ENCODE data around the gene POU2F3.
A peak's percentile ranks its signal among the peaks of the same experiment; 100 is the strongest.

Gene POU2F3

DNA sequence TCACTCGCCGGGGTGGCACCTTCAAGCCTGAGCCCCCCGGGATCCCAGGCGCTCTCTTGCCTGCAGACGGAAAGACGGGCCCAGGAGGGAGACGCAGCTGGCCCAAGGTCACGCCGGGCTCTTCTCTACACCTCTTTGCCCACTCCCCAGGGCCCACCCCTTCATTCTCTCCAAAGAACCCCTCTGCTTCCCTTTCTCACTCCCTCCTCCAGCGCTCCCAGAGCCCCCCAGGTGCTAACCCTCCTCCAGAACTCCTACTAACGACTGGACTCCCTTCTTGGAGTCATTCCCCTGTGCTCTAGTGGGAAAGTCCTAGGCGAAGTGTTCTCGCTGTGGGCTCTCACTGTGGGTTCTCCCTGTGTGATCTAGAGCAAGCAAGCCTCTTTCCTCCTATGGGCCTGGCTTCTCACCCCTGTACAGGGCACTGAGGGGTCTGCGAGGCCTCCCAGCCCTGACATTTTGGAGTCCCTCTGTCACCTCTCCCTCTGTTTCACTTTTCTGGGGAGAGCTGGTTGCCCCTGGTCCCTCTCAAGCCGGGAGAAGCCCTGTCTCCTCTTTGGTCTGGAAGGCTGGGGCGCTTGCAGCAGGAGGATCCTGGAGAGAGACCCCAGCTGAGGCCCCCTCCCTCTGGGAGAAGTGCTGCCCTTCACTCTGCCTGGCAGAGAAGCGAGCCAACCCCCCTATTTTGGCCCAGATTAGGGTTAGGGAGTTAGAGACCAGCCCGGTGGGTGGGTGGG, 28.2 kb upstream of the POU2F3 start:
- no peak for DNase-seq

DNA sequence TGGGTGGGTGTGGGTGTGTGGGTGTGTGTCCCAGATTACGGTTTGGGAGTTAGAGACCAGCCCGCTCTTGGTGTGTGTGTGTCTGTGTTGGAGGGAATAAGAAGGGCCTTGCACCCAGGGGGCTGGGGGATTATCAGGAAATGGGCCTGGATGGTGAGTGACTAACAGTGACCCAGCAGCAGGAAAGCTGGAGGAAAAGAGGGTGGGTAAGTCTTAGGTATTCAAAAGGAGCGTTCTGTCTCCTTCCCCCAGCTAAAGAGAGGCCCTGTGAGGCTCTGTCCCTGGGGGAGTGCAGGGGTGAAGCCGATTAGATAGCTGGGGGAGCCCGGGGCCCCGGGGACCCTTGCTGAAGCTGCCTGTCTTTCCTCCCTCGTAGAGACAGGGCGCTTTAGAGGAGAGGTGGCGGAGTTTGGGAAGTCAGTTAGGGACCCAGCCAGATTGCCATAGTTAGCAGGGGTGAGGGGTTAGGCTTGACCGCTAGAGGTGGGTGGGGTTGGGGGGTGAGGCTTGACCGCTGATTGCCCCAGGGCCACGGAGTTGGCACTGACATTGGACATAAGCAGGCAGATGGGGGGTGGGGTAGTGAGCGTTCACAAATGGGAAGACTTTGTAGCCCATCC, 27.6 kb upstream of the POU2F3 start:
- DNase-seq = no peak

DNA sequence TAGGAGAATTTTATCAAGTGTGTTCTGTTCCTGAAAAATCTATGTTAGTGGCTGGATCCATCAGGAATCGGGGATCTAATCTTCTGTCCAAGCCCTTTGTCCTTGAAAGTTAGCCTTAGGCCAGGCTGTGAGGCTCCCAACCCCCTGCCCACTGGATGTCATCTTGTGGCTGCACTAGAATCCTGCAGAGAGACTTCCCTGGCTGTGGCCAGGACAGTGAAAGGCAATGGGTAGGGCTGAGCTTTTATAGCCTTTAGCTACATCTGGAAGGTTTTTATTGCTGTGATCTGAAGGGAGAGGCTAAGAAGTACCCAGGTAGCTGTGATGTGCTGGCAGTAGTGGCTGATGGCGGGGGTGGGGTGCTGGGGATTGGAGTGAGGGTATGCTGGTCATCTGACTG, 27.0 kb upstream of the POU2F3 start:
- DNase-seq = no peak

DNA sequence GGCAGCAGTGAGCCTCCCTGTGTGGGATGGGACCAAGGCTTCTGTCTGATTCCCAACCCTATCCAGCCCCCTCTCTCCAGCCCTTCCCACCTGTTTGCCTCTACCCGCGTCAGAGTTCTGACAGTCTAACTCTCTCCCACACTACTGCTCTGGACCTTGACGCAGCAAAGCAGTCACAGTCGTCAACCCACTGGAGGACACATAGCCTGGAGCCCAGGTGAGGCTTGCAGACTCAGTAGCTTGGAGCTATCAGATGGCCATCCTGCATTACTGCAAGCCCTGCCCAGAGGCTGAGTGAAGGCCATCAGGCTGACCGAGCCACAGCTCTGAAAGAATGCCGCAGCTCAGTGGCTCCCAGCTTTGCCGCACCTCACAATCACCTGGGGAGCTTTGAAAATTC, 25.4 kb upstream of the POU2F3 start:
- DNase-seq = no peak

DNA sequence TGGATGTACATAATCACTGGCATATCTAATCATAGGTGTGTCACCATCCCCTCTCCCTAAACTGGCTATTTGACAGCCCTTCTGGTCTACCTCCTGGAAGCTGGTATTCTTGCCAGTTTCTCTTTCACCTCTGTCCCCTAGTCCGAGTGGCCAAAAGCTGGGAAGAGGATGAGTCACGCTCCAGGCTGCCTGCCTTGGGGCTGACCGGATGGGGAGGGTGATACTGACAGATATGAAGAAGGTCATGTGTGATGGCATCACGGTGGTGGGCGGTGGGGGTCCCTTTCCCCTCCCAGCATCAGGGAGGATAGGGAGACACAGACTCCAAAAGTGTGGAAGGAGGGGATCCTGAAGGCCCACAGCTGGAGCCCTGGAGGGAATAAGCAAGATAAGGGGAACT, 24.3 kb upstream of the POU2F3 start:
- DNase-seq = no peak

DNA sequence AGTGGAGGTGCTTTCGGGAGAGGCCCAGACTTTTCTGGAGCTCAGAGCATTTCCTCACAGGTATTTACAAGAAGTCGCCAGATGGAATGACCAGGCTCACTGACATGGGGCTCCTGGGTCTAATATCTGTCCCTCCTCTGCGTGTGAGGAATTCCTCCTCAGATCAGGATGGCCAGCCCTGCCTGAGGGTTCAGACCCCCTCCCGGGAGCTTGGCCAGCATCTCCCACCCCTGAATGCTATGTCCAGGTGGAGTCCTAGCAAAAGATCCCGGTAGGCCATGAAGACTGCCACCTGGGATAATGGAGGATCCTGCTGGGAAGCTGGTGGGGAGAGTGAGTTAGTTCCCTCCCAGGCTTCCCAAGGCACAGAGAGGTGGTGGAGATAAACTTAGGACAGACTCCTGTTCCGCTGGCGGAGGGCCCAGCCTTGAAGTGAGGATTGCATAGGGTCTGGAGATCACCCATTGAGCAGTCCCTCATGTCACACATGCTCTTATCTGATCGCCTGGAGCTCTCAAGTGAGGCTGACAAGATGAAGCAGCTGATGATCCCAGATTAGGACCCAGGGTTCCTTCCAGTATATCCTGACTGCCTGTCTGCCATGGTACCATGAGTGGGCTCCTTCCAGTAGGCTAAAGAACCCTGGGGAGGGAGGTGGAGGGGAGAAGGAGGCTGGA, 23.4 kb upstream of the POU2F3 start:
- no peak for DNase-seq

DNA sequence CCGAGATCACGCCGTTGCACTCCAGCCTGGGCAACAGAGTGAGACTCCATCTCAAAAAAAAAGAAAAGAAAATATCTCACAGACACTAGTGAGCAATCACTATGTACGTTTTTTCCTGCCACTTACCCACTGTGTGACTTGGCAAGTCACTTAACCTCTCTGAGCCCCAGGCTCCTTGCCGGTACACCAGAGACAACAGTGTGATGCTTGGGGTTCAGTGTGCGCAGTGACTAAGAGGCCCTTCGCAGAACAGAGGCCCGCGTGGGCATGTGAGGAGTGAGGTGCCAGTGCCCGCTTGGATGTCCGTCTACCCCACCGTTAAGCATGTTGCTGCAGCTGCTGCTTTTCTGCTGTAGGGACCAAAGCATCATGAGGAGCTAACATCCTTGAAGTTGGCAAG, 22.4 kb upstream of the POU2F3 start:
- no peak for DNase-seq

DNA sequence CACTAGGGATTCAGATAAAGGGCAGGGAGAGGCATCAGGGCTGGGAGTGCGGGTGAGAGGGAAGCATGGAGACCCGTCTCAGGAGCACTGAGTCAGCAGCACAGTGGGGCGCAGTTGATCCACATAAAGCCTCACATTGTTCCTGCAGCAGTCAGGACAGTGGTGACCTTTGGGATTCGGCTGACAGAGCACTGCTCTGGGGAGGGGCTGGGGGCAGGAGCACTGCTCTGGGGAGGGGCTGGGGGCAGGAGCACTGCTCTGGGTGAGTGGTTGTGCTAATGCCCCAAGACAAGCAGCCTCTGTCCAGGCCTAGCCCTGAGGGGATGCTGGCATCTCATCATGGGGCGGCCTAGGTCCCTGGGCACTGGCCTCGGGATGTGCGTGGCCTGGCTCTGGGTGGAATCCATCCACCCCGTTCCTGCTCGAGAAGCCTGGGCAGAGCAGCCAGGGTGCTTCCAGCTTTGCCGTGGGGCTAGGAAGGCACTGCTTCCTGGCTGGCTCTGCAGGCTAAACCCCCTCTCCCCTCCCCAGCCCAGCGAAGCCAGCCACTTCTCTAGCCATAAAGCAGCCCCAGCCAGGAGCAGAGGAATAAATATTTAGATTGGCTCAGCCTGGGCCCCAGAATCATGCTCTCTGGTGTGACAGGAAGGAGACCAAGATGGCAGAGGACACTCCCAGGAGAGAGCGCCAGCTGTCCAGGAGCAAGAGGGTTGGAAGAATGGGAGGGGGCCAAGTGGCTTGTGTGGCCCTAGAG, 21.8 kb upstream of the POU2F3 start:
- DNase-seq = no peak

DNA sequence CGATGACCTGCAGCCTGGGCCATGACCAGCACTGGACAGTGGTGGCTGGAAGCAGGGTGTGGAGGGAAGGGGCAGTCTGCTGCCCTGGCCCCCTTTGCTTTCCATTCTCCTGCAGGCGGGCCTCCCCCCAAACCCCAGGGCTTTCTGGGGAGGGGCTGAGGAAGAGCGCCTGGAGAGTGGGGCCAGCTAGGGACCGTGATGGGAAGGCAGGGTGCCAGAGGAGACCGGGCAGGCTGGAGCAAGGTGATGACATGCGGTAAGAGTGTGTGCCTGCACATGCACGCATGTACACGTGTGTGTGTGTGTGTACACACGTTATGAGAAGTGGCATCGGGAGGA, 21.3 kb upstream of the POU2F3 start:
- DNase-seq = no peak

DNA sequence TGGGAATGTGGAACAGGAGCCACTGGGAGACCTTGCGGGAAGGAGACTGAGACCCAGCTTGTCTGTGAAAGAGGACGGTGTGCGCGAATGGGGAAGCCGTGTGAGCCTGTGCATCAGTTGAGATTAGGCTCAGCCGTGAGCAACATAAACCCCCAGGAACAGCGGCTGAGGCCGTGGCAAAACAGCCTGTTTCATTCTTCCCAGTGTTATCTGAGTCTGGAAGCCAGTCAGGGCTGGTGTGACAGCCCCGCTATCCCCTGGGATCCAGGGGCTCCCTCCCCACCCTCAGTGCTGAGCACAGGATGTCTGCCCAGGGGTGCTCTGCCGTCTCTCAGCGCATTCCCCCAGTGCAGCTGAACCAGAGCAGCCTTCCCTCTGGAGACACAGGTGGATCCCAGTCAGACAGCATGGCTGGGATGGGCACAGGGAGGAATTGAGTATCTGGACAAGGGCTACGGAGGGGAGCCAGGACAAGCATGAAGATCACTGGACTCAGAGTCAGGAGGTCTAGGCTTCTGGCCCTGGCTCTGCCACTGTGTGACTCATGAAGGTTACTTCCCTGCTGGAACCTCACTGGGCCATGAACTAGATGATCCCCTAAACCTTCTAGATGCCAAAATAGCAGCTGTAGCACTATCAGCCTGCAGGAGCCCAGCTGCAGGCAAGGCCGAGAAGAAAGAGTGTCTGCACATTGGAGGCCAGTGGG, 20.6 kb upstream of the POU2F3 start:
- DNase-seq = no peak

DNA sequence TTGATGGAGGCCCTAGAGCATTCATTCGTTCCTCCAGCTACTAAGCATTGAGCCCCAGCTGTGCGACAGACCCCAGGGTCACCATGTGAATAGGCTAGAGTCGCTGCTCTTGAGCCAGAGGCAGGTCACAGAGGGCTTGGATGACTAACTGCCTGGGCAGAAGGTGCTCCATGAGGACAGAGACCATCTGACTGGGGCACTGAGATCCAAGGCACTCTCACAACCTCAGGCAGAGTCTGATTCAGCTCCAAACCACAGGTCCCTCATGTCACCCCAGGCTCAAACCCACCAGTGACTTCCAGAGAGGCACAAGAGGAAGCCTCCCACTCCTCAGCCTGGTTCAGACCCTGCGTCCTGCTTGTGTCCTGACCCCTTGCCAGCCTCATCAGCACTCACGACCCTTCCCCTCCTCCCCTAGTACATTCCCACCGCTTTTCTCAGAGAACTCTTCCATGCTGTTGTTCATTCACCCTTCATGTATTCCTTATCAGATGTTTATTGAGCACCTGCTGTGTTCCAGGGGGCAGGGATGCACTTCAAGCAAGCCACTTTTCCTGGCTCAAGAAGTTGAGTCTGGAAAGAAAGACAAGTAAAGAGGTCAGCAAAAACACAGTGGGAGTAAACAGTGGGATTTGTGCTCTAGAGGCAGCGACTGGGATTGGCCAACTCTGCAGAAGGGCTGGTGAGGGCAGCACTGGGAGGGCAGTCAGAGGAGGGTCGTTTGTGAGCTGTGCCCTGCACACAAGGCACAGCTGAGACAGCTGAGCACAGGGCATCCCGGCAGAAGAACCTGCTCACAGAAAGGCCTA, 19.8 kb upstream of the POU2F3 start:
- DNase-seq = no peak

DNA sequence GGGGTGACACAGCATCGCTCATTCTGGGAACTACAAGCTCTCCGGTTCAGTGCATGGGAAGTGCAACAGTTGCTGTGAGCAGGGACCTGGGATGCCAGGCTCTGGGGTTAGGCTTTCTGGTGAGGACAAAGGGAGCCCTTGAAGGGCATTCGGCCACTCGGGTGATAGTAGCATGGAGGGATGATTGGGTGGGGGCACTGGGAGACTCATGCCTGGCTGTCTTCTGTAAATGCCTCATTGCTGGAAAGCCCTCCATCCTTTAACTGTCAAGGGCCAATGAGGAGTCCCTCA, 19.2 kb upstream of the POU2F3 start:
- no peak for DNase-seq

DNA sequence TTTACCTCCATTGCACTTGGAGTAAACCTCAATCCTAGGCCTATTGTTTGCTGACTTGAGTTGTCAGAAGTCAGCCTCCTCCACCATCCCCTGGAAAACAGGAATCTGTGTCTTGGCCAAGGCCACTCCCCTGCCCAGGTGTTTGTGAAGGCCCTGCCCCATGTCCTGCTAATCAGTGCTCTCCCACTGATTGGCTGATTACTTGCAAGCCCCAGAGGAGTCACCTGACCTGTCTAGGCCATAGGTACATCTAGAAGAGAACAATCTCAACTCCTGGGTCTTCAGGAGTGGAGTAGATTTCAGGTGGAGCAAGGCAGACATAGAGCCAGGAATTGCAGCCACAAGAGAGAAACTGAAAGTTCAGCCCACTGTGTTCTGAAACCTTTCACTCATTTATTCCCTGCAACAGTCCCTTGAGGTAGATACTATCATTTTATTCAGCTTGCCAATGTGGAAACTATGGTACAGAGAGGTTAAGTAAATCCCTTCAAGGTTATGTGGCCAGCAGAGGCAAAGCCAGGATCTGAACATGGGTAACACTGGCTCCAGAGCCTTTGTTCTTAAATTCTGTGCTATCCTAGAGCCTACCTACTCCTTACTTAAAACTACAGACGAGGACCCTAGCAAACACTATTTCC, 18.7 kb upstream of the POU2F3 start:
- DNase-seq = no peak

DNA sequence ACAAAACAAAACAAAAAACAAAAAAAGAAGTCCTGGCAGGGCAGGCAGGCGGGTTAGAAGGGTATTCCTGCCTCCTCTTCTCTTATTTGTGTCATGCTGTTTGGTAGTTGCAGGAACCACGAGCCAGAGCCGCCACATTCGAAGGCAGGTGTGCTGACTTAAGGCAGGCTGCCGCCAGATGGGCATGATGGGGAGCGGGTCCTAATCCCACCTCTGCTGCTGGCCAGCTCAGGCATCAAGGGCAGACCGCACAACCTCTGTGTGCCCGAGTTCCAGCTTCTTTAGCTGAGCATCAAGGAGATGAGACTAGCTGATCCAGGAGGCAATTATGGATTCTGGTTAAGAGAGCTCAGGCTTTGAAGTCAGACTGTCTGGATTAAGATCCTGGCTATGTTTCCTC, 17.0 kb upstream of the POU2F3 start:
- no peak for DNase-seq

DNA sequence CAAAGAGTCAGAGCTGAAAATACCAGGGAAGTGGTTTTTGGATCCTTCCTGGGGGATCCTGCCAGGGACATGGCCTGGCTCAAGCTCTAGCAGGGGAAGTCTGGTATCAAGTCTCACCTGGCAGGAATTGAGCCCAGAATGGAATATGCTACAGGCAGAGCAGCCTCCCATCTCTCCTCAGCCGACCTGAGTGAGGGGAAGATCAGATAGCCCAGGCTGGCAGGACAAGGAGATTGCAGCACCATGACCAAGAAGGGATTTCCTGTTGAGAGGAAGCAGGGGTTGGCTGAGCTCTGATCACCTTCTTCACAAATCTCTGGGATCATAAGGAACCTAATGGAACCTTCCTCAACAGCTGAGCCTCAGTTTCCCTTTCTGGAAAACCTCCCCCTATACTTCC, 16.1 kb upstream of the POU2F3 start:
- DNase-seq = no peak

DNA sequence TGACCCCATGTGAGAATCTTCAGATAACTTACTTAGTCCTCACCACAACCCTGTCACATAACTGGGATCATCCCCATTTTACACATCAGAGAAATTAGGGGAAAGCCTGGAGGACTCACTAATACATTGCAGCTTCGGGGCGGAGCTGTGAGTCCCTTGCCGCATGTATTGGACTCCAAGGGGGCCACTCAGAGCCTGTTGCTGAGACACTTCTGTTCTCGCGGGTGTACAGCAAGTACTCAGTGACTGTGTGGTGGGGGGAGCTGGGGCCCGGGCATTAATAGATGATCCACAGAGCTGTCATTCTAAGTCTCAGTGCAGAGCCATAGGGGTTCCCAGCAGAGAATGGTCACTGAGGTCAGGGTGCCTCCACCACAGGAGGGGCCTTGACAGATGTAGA, 15.6 kb upstream of the POU2F3 start:
- DNase-seq = no peak

DNA sequence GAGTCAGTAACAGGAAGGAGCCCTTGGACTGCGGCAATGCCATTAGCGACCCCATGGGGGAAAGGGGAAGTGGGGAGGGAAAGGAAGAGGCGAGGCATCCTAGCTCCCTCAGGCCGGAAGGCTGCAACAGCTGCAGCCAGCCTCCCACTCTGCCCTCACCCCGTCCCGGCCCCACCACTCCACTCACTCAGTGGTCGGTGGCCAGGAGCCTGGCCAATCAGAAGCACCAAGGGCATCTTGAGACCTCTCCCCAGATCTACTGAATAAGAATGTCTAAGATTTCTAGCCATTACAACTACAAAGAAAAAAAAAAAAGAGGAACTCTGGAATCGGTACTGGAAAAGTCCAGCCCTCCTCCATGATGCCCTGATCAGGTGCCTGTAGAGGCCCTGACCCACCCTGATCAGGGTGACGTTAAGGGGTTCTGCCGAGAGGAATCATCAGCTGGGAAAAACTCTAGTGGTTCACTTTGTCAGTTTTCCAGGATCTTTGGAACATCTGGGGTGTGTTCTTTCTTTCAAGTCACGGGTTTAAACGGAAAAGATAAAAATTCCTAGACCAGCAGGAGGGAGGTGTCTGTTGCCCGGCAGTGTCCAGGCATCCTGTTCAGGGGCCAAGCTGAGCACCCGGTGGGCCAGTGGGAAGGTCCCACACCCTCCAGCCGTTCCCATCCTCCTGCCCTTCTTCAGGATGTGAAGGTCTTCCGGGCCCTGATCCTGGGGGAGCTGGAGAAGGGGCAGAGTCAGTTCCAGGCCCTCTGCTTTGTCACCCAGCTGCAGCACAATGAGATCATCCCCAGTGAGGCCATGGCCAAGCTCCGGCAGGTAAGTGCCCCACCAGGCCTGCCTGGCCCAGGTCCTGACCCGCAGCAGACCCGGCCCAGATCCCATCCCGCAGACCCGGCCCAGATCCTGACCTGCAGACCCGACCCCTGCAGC, 14.7 kb upstream of the POU2F3 start:
- peak; percentile 35 for DNase-seq

DNA sequence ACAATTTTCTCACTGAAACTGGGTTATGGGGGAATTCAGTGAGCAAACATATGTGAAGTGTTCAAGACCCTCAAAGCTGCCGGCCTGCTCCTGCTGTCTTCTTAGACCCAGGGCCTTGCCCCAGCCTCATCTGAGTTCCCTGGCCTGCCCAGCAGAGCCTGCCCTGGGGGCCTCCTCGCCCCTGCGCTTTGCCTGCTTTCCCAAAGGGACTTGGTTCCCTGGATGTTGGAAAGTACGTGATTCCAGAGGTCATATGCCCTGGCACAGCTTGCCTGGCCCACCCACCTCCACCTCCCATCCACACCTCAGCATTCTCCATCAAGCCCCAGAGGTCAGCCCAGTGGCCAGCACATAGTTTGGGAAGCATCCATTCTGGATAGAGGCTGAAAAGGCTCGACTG, 13.7 kb upstream of the POU2F3 start:
- DNase-seq = no peak

DNA sequence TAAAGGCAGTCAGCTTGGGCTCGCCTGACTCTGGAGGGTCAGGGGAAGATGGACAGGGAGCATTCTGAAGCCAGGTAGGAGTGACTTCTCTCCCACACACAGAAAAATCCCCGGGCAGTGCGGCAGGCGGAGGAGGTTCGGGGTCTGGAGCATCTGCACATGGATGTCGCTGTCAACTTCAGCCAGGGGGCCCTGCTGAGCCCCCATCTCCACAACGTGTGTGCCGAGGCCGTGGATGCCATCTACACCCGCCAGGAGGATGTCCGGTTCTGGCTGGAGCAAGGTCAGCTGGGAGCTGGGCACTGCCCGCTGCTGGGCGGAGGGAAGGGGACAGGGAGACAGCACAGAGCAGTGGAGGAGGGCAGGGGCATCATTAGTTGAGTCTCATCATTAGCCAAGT, 13.2 kb upstream of the POU2F3 start:
- DNase-seq = no peak

DNA sequence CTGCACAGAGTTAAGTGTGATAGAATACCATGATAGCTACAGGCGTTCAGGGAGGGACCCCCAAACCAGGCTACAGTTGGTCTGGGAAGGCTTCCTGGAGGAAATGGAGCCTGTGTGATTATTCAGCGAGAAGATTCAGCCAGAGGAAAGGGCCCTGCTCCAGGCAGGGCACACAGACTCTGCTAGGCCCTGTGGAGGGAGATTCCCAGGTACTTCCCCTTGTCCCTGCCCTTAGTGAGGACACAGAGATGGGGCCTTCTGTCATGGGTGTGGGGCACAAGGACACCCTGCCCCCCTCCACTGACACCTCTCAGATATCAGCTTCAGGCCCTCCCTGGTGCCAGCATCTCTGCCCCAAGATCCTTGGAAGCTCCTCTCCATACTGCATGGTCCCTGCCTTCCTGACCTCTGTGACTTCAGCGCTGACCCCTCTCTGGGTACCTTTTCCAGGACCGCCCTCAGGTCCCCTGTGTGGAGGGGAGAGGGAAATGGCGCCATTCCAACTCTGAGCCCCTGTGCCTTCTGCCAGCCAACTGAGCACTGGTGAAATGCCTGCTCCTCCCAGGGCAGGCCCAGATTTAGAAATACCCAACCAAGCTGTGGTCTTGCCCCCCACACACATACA, 12.6 kb upstream of the POU2F3 start:
- DNase-seq = no peak

Measured in CD4-positive, alpha-beta T cell treated with Interleukin-15 for 1 hour (primary cell).